HepG2 (cell line): ENCODE measurements around the gene TSTD2. TPM values are rescaled to one million over a fixed set of nuclear protein-coding genes. Genes with fewer than 3 reads are reported as not detected.

Source experiments
- ATAC-seq: fragments of 200-7000 bp; cut with Tn5 transposase; 3 replicates; pipeline ENCODE4 v1.9.1; 2020; ENCODE audit warnings: mild to moderate bottlenecking, moderate library complexity
- BruUV-seq: library from RNA; stranded (reverse); fragments of 400-500 nt; replicated peaks from 2 replicates; lab custom pipeline; 2021; lab: Mats Ljungman, UMichigan
- CTCF ChIA-PET: fragments of 300-600 bp; formaldehyde crosslinking; extraction: SDS; loops from one replicate; lab custom pipeline; 2021; ENCODE audit warnings: low total read pairs, inconsistent platforms, low intra/inter-chr PET ratio; lab: Yijun Ruan, JAX
- POLR2A ChIA-PET: fragments of 350-600 bp; sonication (Branson Sonifier 250); formaldehyde crosslinking; loops from one replicate; lab custom pipeline; 2020; ENCODE audit warnings: antibody characterized with exemption, inconsistent platforms; lab: Yijun Ruan, JAX
- DNase-seq: peaks from one replicate; pipeline ENCODE4 v3.0.0-alpha.2; 2015; ENCODE audit warnings: low spot score
- FAIRE-seq: peaks from 3 replicates; lab custom pipeline; 2011; peaks lifted over from hg19 to GRCh38; lab: Jason Lieb, UNC
- H2AFZ ChIP-seq: one replicate; pipeline ENCODE4 v1.6.1; 2011; ENCODE audit warnings: low read length, inconsistent platforms
- H3K27ac ChIP-seq: fragments of 300-600 bp; 3 replicates; pipeline ENCODE4 v1.8.0; 2011; ENCODE audit warnings: mixed run types, mild to moderate bottlenecking, mixed read lengths, low read length, inconsistent platforms; ENCODE audit not compliant: insufficient read depth; ENCODE audit errors: extremely low read length
- H3K27me3 ChIP-seq, 2 experiments: fragments of 200-600 bp in 1 of 2; 2 replicates in 1 of 2; 3 replicates in 1 of 2; pipeline versions ENCODE4 v1.6.0 to v1.8.0; 2011; ENCODE audit warnings: low read length in 2 of 2, mild to moderate bottlenecking in 2 of 2, moderate library complexity in 2 of 2, inconsistent platforms in 1 of 2; ENCODE audit not compliant: insufficient read depth in 2 of 2, control insufficient read depth in 1 of 2
- H3K36me3 ChIP-seq, 2 experiments: fragments of 200-600 bp in 1 of 2; replicated peaks in 1 of 2; 2 replicates in 1 of 2; 3 replicates in 1 of 2; pipeline versions ENCODE4 v1.5.1 to v1.8.0; 2011; ENCODE audit warnings: low read length in 2 of 2, inconsistent platforms in 1 of 2; ENCODE audit not compliant: insufficient read depth in 2 of 2, control insufficient read depth in 1 of 2
- H3K4me1 ChIP-seq: 2 replicates; pipeline ENCODE4 v1.5.1; 2012; ENCODE audit warnings: low read length, inconsistent platforms; ENCODE audit not compliant: insufficient read depth
- H3K4me2 ChIP-seq: 2 replicates; pipeline ENCODE4 v1.6.0; 2011; ENCODE audit warnings: low read depth, low read length, inconsistent platforms
- H3K4me3 ChIP-seq, 3 experiments: fragments of 200-600 bp in 1 of 3; sonication (generic), shearing (Covaris generic) in 1 of 3; replicated peaks in 1 of 3; 2 replicates each; pipeline ENCODE4 v1.5.1; 2011 to 2016; ENCODE audit warnings: low read length in 3 of 3, inconsistent platforms in 2 of 3, low read depth in 2 of 3, mild to moderate bottlenecking in 2 of 3, control low read depth in 1 of 3, mixed read lengths in 1 of 3; ENCODE audit not compliant: insufficient read depth in 1 of 3
- H3K79me2 ChIP-seq: one replicate; pipeline ENCODE4 v1.6.1; 2011; ENCODE audit warnings: low read length, inconsistent platforms; ENCODE audit not compliant: insufficient read depth
- H3K9ac ChIP-seq: 2 replicates; pipeline ENCODE4 v1.6.0; 2011; ENCODE audit warnings: mild to moderate bottlenecking, low read depth, low read length, inconsistent platforms; ENCODE audit not compliant: insufficient read depth
- H3K9me3 ChIP-seq: 2 replicates; pipeline ENCODE4 v1.5.1; 2012; ENCODE audit warnings: mild to moderate bottlenecking, low read length
- H4K20me1 ChIP-seq: 2 replicates; pipeline ENCODE4 v1.6.0; 2011; ENCODE audit warnings: inconsistent platforms, mild to moderate bottlenecking, low read length, moderate library complexity; ENCODE audit not compliant: insufficient read depth
- CBFB ChIP-seq: sonication (generic); formaldehyde crosslinking; IDR thresholded peaks from 2 replicates; pipeline ENCODE4 v1.4.0; 2020; ENCODE audit warnings: missing genetic modification reagents
- KLF6 ChIP-seq: IDR thresholded peaks from 2 replicates; pipeline ENCODE4 v1.8.0; 2016; ENCODE audit warnings: missing biosample characterization, missing genetic modification reagents
- ONECUT2 ChIP-seq: sonication (generic); formaldehyde crosslinking; IDR thresholded peaks from 2 replicates; pipeline ENCODE4 v1.4.0; 2020; ENCODE audit warnings: missing genetic modification reagents
- PHF20 ChIP-seq: sonication (generic); formaldehyde crosslinking; IDR thresholded peaks from 2 replicates; pipeline ENCODE4 v1.5.0; 2020; ENCODE audit warnings: mild to moderate bottlenecking, missing genetic modification reagents
- POLR2AphosphoS2 ChIP-seq: IDR thresholded peaks from 2 replicates; pipeline ENCODE4 v1.6.1; 2011; ENCODE audit warnings: low read depth, low read length, improper control_type of control experiment
- SRSF9 ChIP-seq: fragments of 200-400 bp; formaldehyde crosslinking; IDR thresholded peaks from 2 replicates; pipeline ENCODE4 v1.6.1; 2018; ENCODE audit warnings: borderline replicate concordance, mild to moderate bottlenecking, low read depth, low read length; ENCODE audit not compliant: insufficient read depth, poor library complexity, severe bottlenecking
- ZFX ChIP-seq: sonication (generic); formaldehyde crosslinking; IDR thresholded peaks from 2 replicates; pipeline ENCODE4 v1.4.0; 2020; ENCODE audit warnings: mild to moderate bottlenecking, low read depth, missing genetic modification reagents, moderate library complexity
- WGBS: methylation state at CpG from one replicate; pipeline ENCODE4 v1.1.6; 2017; ENCODE audit warnings: low lambda C conversion rate; 5-methylcytosine and 5-hydroxymethylcytosine counted together
- in situ Hi-C: cut with HindIII; loops from 2 replicates; pipeline ENCODE4 v1.10.0; 2017; ENCODE audit warnings: low pct_unique_long_range_greater_than_20kb; ENCODE audit not compliant: extremely low pct_ligation_motif_present
- intact Hi-C: fragments of 100-400 bp; cut with micrococcal nuclease; formaldehyde crosslinking; loops from one replicate; pipeline ENCODE4 v1.10.0; 2022; ENCODE audit not compliant: unreplicated experiment
- polyA plus RNA-seq, 8 experiments: library from polyadenylated mRNA; depleted of rRNA in 3 of 8; stranded (reverse) in 7 of 8; unstranded in 1 of 8; fragments of >200 nt; fragmentation: Illumina TruSeq in 4 of 8; extraction: Trizol in 4 of 8; gene quantifications; 2 replicates each; pipeline versions ENCODE4 v1.2.1 to v1.2.3, GENCODE V29; 2011 to 2016; ENCODE audit warnings: low read depth in 4 of 8, missing spikeins in 1 of 8, mixed read lengths in 1 of 8; ENCODE audit not compliant: insufficient read depth in 1 of 8
- total RNA-seq, 5 experiments: library from RNA; depleted of rRNA; stranded (reverse); fragments of >200 nt; fragmentation: Illumina TruSeq; extraction: Trizol; gene quantifications; 2 replicates each; pipeline ENCODE4 v1.2.3, GENCODE V29; 2016; ENCODE audit warnings: low read depth in 1 of 5
- TF ChIP-seq, protein P1 (sequence below): sonication (generic); formaldehyde crosslinking; IDR thresholded peaks from 2 replicates; pipeline ENCODE4 v1.9.0; 2021; ENCODE audit warnings: mild to moderate bottlenecking, missing genetic modification reagents

The TSTD2 gene
- total and polyA plus RNA-seq, 2 of the 13 experiments (the other 11 are each of a cell fraction or from before 2014, with no cell fraction given): 16.0 to 23.1 TPM

DNA sequence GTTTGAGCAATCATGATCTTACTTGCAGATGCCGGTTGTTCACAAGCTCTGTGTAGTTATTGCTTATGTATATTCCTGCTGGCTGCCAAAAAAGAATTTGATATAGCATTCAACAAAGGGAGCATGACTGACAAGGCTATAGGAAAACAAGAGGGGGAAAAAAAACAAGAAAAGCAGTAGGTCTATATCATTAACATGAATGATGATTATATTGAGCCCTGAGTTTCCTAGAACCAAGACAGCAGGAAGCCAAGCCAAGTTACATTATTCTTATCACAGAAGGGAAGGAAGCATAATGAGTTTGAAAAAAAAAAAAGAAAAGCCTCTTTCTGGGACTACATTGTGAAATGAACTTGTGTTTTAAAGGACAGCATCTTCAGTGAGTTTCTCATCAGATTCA, 41.0 kb downstream of the TSTD2 start:
- no TSS peak for BruUV-seq
- ATAC-seq (no peak), DNase-seq (no peak), FAIRE-seq (no peak)
- WGBS: 70% methylated on average over 1 of the region's 1 CpG
- Histone ChIP-seq H3K27me3 (no peaks in the 10 kb centered on the region), H2AFZ (no peak overlapping the region), H3K79me2 (no peaks in the 10 kb centered on the region), H3K9ac (no peak overlapping the region), H3K27ac (no peak overlapping the region), H3K4me3 (no peak overlapping the region), H3K4me1 (no peaks in the 10 kb centered on the region), H3K4me2 (no peak overlapping the region), H3K9me3 (no peaks in the 10 kb centered on the region), H3K36me3 (no peaks in the 10 kb centered on the region), H4K20me1 (no peaks in the 10 kb centered on the region)
- intact Hi-C loops (no loop called here), in situ Hi-C loops (loop anchor here (10.0 kb wide), 1 partner anchor 127 kb away; no protein-coding TSS in a partner anchor)
- no peak for TF ChIP-seq POLR2AphosphoS2
- TF ChIP-seq PHF20 (CRISPR knock-in tag): no peak
- TF ChIP-seq, protein P1, sequence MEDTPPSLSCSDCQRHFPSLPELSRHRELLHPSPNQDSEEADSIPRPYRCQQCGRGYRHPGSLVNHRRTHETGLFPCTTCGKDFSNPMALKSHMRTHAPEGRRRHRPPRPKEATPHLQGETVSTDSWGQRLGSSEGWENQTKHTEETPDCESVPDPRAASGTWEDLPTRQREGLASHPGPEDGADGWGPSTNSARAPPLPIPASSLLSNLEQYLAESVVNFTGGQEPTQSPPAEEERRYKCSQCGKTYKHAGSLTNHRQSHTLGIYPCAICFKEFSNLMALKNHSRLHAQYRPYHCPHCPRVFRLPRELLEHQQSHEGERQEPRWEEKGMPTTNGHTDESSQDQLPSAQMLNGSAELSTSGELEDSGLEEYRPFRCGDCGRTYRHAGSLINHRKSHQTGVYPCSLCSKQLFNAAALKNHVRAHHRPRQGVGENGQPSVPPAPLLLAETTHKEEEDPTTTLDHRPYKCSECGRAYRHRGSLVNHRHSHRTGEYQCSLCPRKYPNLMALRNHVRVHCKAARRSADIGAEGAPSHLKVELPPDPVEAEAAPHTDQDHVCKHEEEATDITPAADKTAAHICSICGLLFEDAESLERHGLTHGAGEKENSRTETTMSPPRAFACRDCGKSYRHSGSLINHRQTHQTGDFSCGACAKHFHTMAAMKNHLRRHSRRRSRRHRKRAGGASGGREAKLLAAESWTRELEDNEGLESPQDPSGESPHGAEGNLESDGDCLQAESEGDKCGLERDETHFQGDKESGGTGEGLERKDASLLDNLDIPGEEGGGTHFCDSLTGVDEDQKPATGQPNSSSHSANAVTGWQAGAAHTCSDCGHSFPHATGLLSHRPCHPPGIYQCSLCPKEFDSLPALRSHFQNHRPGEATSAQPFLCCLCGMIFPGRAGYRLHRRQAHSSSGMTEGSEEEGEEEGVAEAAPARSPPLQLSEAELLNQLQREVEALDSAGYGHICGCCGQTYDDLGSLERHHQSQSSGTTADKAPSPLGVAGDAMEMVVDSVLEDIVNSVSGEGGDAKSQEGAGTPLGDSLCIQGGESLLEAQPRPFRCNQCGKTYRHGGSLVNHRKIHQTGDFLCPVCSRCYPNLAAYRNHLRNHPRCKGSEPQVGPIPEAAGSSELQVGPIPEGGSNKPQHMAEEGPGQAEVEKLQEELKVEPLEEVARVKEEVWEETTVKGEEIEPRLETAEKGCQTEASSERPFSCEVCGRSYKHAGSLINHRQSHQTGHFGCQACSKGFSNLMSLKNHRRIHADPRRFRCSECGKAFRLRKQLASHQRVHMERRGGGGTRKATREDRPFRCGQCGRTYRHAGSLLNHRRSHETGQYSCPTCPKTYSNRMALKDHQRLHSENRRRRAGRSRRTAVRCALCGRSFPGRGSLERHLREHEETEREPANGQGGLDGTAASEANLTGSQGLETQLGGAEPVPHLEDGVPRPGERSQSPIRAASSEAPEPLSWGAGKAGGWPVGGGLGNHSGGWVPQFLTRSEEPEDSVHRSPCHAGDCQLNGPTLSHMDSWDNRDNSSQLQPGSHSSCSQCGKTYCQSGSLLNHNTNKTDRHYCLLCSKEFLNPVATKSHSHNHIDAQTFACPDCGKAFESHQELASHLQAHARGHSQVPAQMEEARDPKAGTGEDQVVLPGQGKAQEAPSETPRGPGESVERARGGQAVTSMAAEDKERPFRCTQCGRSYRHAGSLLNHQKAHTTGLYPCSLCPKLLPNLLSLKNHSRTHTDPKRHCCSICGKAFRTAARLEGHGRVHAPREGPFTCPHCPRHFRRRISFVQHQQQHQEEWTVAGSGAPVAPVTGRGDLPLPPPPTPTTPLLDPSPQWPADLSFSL: no peak
- TF ChIP-seq KLF6 (CRISPR knock-in tag): no peak
- no peak for TF ChIP-seq SRSF9
- TF ChIP-seq CBFB (CRISPR knock-in tag): no peak
- no peak for TF ChIP-seq ONECUT2 (CRISPR knock-in tag)
- TF ChIP-seq ZFX: no peak
- CTCF ChIA-PET: no interaction called here
- POLR2A ChIA-PET: no interaction called here
